GM18498 (cell line): ENCODE data around the gene TATDN2.

Experiments used
- ATAC-seq: cut with Tn5 transposase; IDR thresholded peaks from one replicate; pipeline ENCODE4 v1.9.1; 2021; ENCODE audit warnings: mild to moderate bottlenecking, moderate library complexity; ENCODE audit not compliant: unreplicated experiment

Gene TATDN2

GRCh38 chr3:10234526-10235230 lies 13.6 kb upstream of the TATDN2 start:
- no peak for ATAC-seq

GRCh38 chr3:10235551-10235950 lies 12.7 kb upstream of the TATDN2 start:
- no peak for ATAC-seq

GRCh38 chr3:10238345-10239183 lies 9.7 kb upstream of the TATDN2 start:
- no peak for ATAC-seq

GRCh38 chr3:10240799-10241198 lies 7.5 kb upstream of the TATDN2 start:
- ATAC-seq, result no peak

- no peak for ATAC-seq
Observed at GRCh38 chr3:10242182-10243065, 5.8 kb upstream of the TATDN2 start.

- no peak for ATAC-seq
Observed at GRCh38 chr3:10244009-10244408, 4.2 kb upstream of the TATDN2 start.

- no peak for ATAC-seq
Observed at GRCh38 chr3:10245081-10245712, 3.1 kb upstream of the TATDN2 start.

- ATAC-seq, result no peak
Observed at GRCh38 chr3:10247679-10248183, 528 bp upstream of the TATDN2 start.

- no peak for ATAC-seq
Observed at GRCh38 chr3:10248984-10249748, 907 bp downstream of the TATDN2 start.

GRCh38 chr3:10249833-10250232 lies 1.6 kb downstream of the TATDN2 start:
- no peak for ATAC-seq

GRCh38 chr3:10251006-10251405 lies 2.7 kb downstream of the TATDN2 start:
- no peak for ATAC-seq

GRCh38 chr3:10253731-10254130 lies 5.5 kb downstream of the TATDN2 start:
- ATAC-seq, result no peak

- no peak for ATAC-seq
Observed at GRCh38 chr3:10255835-10256234, 7.6 kb downstream of the TATDN2 start.

GRCh38 chr3:10259036-10259435 lies 10.8 kb downstream of the TATDN2 start:
- no peak for ATAC-seq

- ATAC-seq, result no peak
Observed at GRCh38 chr3:10259798-10260197, 11.5 kb downstream of the TATDN2 start.

- ATAC-seq, result no peak
Observed at GRCh38 chr3:10260211-10260701, 12.0 kb downstream of the TATDN2 start.

GRCh38 chr3:10262027-10262426 lies 13.8 kb downstream of the TATDN2 start:
- no peak for ATAC-seq

- ATAC-seq, result no peak
Observed at GRCh38 chr3:10263646-10264363, 15.5 kb downstream of the TATDN2 start.

GRCh38 chr3:10265833-10266232 lies 17.6 kb downstream of the TATDN2 start:
- ATAC-seq, result no peak
